Mucosa of rectum (tissue), 2 donors: ENCODE measurements around the gene CSTPP1.

Source experiments
- H3K27ac ChIP-seq, 2 donors: one replicate each; pipeline ENCODE4 v1.7.0; 2013; ENCODE audit warnings: inconsistent platforms in 2 of 2, low read depth in 2 of 2, low read length in 2 of 2
- H3K27me3 ChIP-seq, 2 donors: one replicate each; pipeline ENCODE4 v1.7.0; 2013; ENCODE audit warnings: low read length in 2 of 2; ENCODE audit not compliant: control insufficient read depth in 2 of 2, insufficient read depth in 2 of 2
- H3K36me3 ChIP-seq, 2 donors: one replicate each; pipeline ENCODE4 v1.7.0; 2013; ENCODE audit warnings: low read length in 2 of 2; ENCODE audit not compliant: control insufficient read depth in 2 of 2, insufficient read depth in 2 of 2
- H3K4me1 ChIP-seq, 2 donors: one replicate each; pipeline ENCODE4 v1.7.0; 2013; ENCODE audit warnings: low read length in 2 of 2, mild to moderate bottlenecking in 1 of 2; ENCODE audit not compliant: control insufficient read depth in 2 of 2, insufficient read depth in 2 of 2
- H3K4me3 ChIP-seq, 2 donors: one replicate each; pipeline ENCODE4 v1.7.0; 2013; ENCODE audit warnings: low read length in 2 of 2
- H3K9ac ChIP-seq, 2 donors: one replicate each; pipeline ENCODE4 v1.7.0; 2013; ENCODE audit warnings: low read length in 2 of 2, low read depth in 1 of 2, mild to moderate bottlenecking in 1 of 2
- H3K9me3 ChIP-seq, 2 donors: one replicate each; pipeline ENCODE4 v1.7.0; 2013; ENCODE audit warnings: low read length in 2 of 2; ENCODE audit not compliant: control insufficient read depth in 2 of 2
- donor health status: healthy.
- donor health status: Normal muscosa, but diverticular disease.

The CSTPP1 gene

DNA sequence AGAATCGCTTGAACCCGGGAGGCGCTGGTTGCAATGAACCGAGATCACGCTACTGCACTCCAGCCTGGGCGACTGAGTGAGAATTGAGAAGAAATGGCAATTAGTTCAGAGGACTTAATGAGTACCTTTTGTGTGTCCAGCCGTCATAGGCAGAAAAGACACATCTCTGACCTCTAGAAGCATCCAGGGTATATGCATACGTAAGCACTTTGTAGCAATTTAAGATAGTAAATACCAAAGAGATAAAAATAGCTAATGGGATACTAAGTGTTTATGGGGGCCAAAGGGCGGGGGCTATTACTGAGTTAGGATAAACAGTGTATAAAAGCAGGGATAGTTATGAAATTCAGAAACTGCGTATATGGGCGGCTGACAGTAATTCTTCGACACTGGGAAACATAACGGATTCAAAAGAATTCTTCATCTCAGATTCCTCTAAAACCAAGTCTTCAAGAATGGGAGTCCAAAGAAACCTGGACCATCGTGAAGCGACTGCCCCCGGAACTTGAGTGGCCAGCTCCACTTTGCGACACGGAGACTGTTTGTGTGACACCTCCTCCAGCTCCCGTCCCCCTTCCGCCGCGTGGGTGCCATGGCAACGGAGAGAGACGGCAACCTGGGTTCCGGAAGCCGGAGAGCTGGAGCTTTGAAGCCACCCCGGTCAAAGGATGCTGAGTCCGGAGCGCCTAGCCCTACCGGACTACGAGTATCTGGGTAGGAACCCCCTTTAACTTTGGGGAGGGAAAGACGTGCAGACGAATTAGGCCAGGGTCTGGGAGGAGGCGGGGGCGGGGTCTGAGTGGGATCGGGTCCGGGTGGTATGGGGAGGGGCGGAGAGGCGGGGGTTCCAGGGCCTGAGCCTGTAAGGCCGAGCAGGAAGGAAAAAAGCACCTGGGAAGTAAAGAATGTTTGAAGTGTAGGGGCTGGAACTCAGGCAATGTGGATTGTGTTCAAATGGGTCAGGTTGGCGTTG lies at the start of gene CSTPP1:
Gene CSTPP1, plus strand, starts transcription at position 624 of the 973 bp plus-strand sequence. Its CDS starts 45 bp downstream, at position 669.
- H3K9ac ChIP-seq: peak within 1 kb of the TSS; percentile 17 to 42
- H3K36me3 ChIP-seq: no peaks in the 10 kb centered on the region

DNA sequence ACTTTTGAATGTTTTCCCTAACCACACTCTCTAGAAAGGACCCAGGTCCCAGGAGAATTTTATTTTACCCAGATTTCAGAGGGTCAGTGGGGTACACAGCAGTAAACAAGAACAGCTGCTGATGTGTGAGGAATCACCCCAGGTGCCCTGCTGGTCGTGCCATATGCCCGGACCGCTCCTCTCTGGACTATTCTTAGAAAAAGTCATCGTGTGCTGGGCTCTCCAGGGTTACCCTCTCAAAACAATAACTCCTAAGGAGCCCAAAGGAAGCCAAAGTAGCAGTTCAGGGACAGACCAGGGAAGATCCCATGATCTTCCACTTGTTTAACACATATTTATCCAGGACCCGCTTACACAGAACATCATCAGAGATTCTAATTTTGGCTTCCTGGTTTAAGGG lies 47.9 kb upstream of the CSTPP1 start:
- Histone ChIP-seq H3K4me1 (no peaks in the 10 kb centered on the region), H3K4me3 (no peak overlapping the region), H3K9me3 (no peaks in the 10 kb centered on the region), H3K27me3 (no peaks in the 10 kb centered on the region), H3K9ac (no peak overlapping the region), H3K27ac (no peak overlapping the region), H3K36me3 (peaks cover 7 to 30% of the 10 kb centered on the region in 2 donors)

More for the DNA sequence above, at the start of gene CSTPP1:
- Histone ChIP-seq H3K27ac (peak within 1 kb of the TSS in 1 of 2 donors; percentile 11), H3K4me1 (peaks cover 10 to 12% of the 10 kb centered on the region in 2 donors), H3K27me3 (no peaks in the 10 kb centered on the region), H3K9me3 (no peaks in the 10 kb centered on the region), H3K4me3 (peak within 1 kb of the TSS; percentile 73 to 85)

DNA sequence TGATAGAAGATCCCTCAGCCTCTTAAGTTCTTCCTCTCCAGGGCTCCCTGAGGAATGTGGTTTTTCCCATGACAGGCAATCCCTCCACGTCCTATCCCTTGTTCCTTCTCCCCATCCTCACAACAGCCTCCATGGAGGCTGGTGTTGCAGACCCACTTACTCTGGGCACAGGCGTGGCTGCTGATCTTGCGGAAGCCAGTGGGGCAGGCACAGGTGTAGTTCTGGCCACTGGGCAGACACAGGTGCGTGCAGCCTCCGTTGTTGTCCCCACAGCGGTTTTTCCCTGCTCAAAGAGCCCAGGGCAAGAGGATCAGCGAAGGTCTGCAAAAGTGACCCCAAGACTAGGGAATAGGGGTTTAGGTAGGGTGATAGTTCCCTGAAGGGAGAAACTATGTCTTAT lies 47.3 kb upstream of the CSTPP1 start:
- H3K27me3 ChIP-seq: no peaks in the 10 kb centered on the region
- H3K4me1 ChIP-seq: no peaks in the 10 kb centered on the region
- no peaks in the 10 kb centered on the region for H3K9me3 ChIP-seq
- H3K9ac ChIP-seq: no peak overlapping the region
- H3K4me3 ChIP-seq: no peak overlapping the region
- H3K27ac ChIP-seq: no peak overlapping the region
- peaks cover 8 to 27% of the 10 kb centered on the region in 2 donors for H3K36me3 ChIP-seq

GRCh38 chr11:46889689-46890475 lies 46.7 kb upstream of the CSTPP1 start:
- H3K27ac ChIP-seq: no peak overlapping the region
- H3K36me3 ChIP-seq: peaks cover 13 to 29% of the 10 kb centered on the region in 2 donors
- no peak overlapping the region for H3K9ac ChIP-seq

GRCh38 chr11:46890665-46891064 lies 45.9 kb upstream of the CSTPP1 start:
- Histone ChIP-seq H3K4me1 (no peaks in the 10 kb centered on the region), H3K27ac (no peak overlapping the region), H3K4me3 (no peak overlapping the region), H3K9me3 (no peaks in the 10 kb centered on the region), H3K9ac (no peak overlapping the region), H3K27me3 (no peaks in the 10 kb centered on the region), H3K36me3 (peaks cover 13 to 27% of the 10 kb centered on the region in 2 donors)

More at GRCh38 chr11:46889689-46890475, 46.7 kb upstream of the CSTPP1 start:
- Histone ChIP-seq H3K27me3 (no peaks in the 10 kb centered on the region), H3K9me3 (no peaks in the 10 kb centered on the region), H3K4me1 (no peaks in the 10 kb centered on the region), H3K4me3 (no peak overlapping the region)

DNA sequence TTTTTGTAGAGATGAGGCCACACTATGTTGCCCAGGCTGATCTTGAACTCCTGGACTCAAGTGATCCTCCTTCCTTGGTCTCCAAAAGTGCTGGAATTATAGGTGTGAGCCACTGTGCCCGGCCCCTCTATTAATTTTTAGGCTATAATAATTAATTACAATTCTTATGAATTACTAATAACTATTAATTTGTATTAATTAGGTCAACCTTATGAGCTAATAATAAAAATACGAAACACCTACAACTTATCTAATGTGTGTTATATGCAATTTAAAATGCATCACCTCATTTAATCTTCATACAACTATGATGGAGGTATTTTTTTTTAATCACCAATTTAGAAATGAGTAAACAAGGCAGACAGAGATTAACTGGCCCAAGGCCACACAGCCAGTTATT lies 44.5 kb upstream of the CSTPP1 start:
- Histone ChIP-seq H3K9ac (no peak overlapping the region), H3K4me3 (no peak overlapping the region), H3K4me1 (no peaks in the 10 kb centered on the region), H3K36me3 (peaks cover 9 to 28% of the 10 kb centered on the region in 2 donors), H3K27ac (no peak overlapping the region), H3K27me3 (no peaks in the 10 kb centered on the region), H3K9me3 (no peaks in the 10 kb centered on the region)

- peaks cover 9 to 28% of the 10 kb centered on the region in 2 donors for H3K36me3 ChIP-seq
- H3K4me1 ChIP-seq: no peaks in the 10 kb centered on the region
- no peak overlapping the region for H3K27ac ChIP-seq
- no peak overlapping the region for H3K9ac ChIP-seq
- H3K27me3 ChIP-seq: no peaks in the 10 kb centered on the region
- no peaks in the 10 kb centered on the region for H3K9me3 ChIP-seq
- no peak overlapping the region for H3K4me3 ChIP-seq
Observed at GRCh38 chr11:46892838-46893237, 43.7 kb upstream of the CSTPP1 start.

DNA sequence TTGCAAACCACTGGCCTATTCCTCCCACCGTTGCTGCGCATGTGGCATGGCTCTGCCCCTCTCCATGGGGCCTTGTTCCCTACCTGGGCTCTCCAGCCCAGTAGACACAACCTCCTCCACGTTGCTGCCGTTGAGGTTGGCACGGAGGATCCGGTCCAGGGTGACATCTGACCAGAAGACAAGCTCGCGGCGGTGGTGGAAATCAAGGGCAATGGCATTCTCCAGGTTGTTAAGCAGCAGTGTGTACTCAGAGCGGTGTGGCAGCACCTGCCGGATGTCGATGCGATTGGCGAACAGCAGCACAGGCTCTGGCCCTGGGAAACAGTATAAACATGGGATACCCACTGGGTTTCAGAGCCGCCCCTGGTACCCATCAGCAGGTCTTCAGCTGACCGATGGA lies 42.1 kb upstream of the CSTPP1 start:
- Histone ChIP-seq H3K9ac (no peak overlapping the region), H3K36me3 (peaks cover 11 to 27% of the 10 kb centered on the region in 2 donors), H3K4me1 (no peaks in the 10 kb centered on the region), H3K9me3 (no peaks in the 10 kb centered on the region), H3K4me3 (no peak overlapping the region), H3K27me3 (no peaks in the 10 kb centered on the region), H3K27ac (no peak overlapping the region)

GRCh38 chr11:46894961-46895360 lies 41.6 kb upstream of the CSTPP1 start:
- Histone ChIP-seq H3K27me3 (no peaks in the 10 kb centered on the region), H3K27ac (no peak overlapping the region), H3K9me3 (no peaks in the 10 kb centered on the region), H3K36me3 (peaks cover 15 to 27% of the 10 kb centered on the region in 2 donors), H3K9ac (no peak overlapping the region), H3K4me1 (no peaks in the 10 kb centered on the region), H3K4me3 (no peak overlapping the region)

- Histone ChIP-seq H3K4me1 (no peaks in the 10 kb centered on the region), H3K36me3 (peaks cover 17 to 29% of the 10 kb centered on the region in 2 donors), H3K27me3 (no peaks in the 10 kb centered on the region), H3K4me3 (no peak overlapping the region), H3K27ac (no peak overlapping the region), H3K9me3 (no peaks in the 10 kb centered on the region), H3K9ac (no peak overlapping the region)
Observed at GRCh38 chr11:46895821-46896220, 40.7 kb upstream of the CSTPP1 start.
